H7 (cell line): ENCODE measurements around the gene LRIT1. TPM values are rescaled to one million over a fixed set of nuclear protein-coding genes. Genes with fewer than 3 reads are reported as not detected.
"Not testable (repeated sequence)": the region's sequence is repeated elsewhere in the genome, so short reads cannot be mapped to it uniquely, and the experiment has no call there.

Source experiments
- DNase-seq: peaks from one replicate; pipeline ENCODE4 v3.0.0; 2012
- H3K27me3 ChIP-seq: 2 replicates; pipeline ENCODE4 v1.6.0; 2011; ENCODE audit warnings: mild to moderate bottlenecking, low read length; ENCODE audit not compliant: control insufficient read depth, insufficient read depth
- H3K36me3 ChIP-seq: replicated peaks from 2 replicates; pipeline ENCODE4 v1.5.1; 2011; ENCODE audit warnings: low read length; ENCODE audit not compliant: control insufficient read depth, insufficient read depth
- H3K4me3 ChIP-seq: 2 replicates; pipeline ENCODE4 v1.5.1; 2011; ENCODE audit warnings: low read depth, mild to moderate bottlenecking, control low read depth, low read length, moderate library complexity; ENCODE audit not compliant: insufficient read depth
- total RNA-seq: library from RNA; depleted of rRNA; stranded (reverse); fragments of >200 nt; shearing (Covaris generic); gene quantifications from 2 replicates; pipeline ENCODE4 v1.2.3, GENCODE V29; 2014; rRNA removed

The LRIT1 gene
- not detected in 2 replicates for total RNA-seq

GRCh38 chr10:84241185-84241790 is at the start of gene LRIT1:
LRIT1 (minus strand) TSS chr10:84241546; CDS start chr10:84241439, 107 bp downstream.
- H3K27me3 ChIP-seq, result peaks cover 3% of the 10 kb centered on the region; the same call in 1 of the 2 replicates
- H3K36me3 ChIP-seq, result no peaks in the 10 kb centered on the region
- H3K4me3 ChIP-seq, result no peak within 1 kb of the TSS

GRCh38 chr10:84290235-84290634 is 48.9 kb upstream of the LRIT1 start:
- Histone ChIP-seq H3K4me3 (no peak overlapping the region), H3K27me3 (no peaks in the 10 kb centered on the region), H3K36me3 (no peaks in the 10 kb centered on the region)
- DNase-seq, result no peak

More at GRCh38 chr10:84241185-84241790, at the start of gene LRIT1:
- DNase-seq, result no peak

- H3K36me3 ChIP-seq, result no peaks in the 10 kb centered on the region
- no peak for DNase-seq
- no peaks in the 10 kb centered on the region for H3K27me3 ChIP-seq
- no peak overlapping the region for H3K4me3 ChIP-seq
These were observed 48.3 kb upstream of the LRIT1 start for GRCh38 chr10:84289521-84290200.

GRCh38 chr10:84288151-84288550 is 46.8 kb upstream of the LRIT1 start:
- Histone ChIP-seq H3K4me3 (no peak overlapping the region), H3K27me3 (no peaks in the 10 kb centered on the region), H3K36me3 (no peaks in the 10 kb centered on the region)
- no peak for DNase-seq

- Histone ChIP-seq H3K27me3 (no peaks in the 10 kb centered on the region), H3K36me3 (no peaks in the 10 kb centered on the region), H3K4me3 (no peak overlapping the region)
- DNase-seq, result no peak
These were observed 45.3 kb upstream of the LRIT1 start for GRCh38 chr10:84286695-84287094.

- not testable (repeated sequence) for DNase-seq, H3K36me3 ChIP-seq, H3K27me3 ChIP-seq
- H3K4me3 ChIP-seq, result peak overlapping the region; percentile 21
These were observed 38.6 kb upstream of the LRIT1 start for GRCh38 chr10:84279876-84280475.

- DNase-seq, result no peak
- no peaks in the 10 kb centered on the region for H3K27me3 ChIP-seq
- no peaks in the 10 kb centered on the region for H3K36me3 ChIP-seq
- H3K4me3 ChIP-seq, result no peak overlapping the region
These were observed 29.4 kb upstream of the LRIT1 start for GRCh38 chr10:84270708-84271107.

- DNase-seq, result no peak
- no peak overlapping the region for H3K4me3 ChIP-seq
- H3K36me3 ChIP-seq, result no peaks in the 10 kb centered on the region
- H3K27me3 ChIP-seq, result no peaks in the 10 kb centered on the region
These were observed 28.4 kb upstream of the LRIT1 start for GRCh38 chr10:84269773-84270172.

- no peaks in the 10 kb centered on the region for H3K36me3 ChIP-seq
- no peak for DNase-seq
- no peak overlapping the region for H3K4me3 ChIP-seq
These were observed 27.8 kb upstream of the LRIT1 start for GRCh38 chr10:84269162-84269561.

GRCh38 chr10:84267503-84268126 is 26.3 kb upstream of the LRIT1 start:
- no peak overlapping the region for H3K4me3 ChIP-seq
- no peaks in the 10 kb centered on the region for H3K27me3 ChIP-seq
- DNase-seq, result peak; percentile 59
- no peaks in the 10 kb centered on the region for H3K36me3 ChIP-seq

More at GRCh38 chr10:84269162-84269561, 27.8 kb upstream of the LRIT1 start:
- H3K27me3 ChIP-seq, result no peaks in the 10 kb centered on the region

- Histone ChIP-seq H3K27me3 (no peaks in the 10 kb centered on the region), H3K36me3 (no peaks in the 10 kb centered on the region), H3K4me3 (no peak overlapping the region)
- no peak for DNase-seq
These were observed 24.1 kb upstream of the LRIT1 start for GRCh38 chr10:84265418-84265817.

GRCh38 chr10:84264611-84265141 is 23.3 kb upstream of the LRIT1 start:
- Histone ChIP-seq H3K27me3 (no peaks in the 10 kb centered on the region), H3K36me3 (no peaks in the 10 kb centered on the region), H3K4me3 (no peak overlapping the region)
- peak; percentile 77 for DNase-seq

GRCh38 chr10:84263716-84264115 is 22.4 kb upstream of the LRIT1 start:
- Histone ChIP-seq H3K4me3 (no peak overlapping the region), H3K27me3 (no peaks in the 10 kb centered on the region), H3K36me3 (no peaks in the 10 kb centered on the region)
- DNase-seq, result no peak

- no peak for DNase-seq
- H3K27me3 ChIP-seq, result no peaks in the 10 kb centered on the region
- no peak overlapping the region for H3K4me3 ChIP-seq
- H3K36me3 ChIP-seq, result no peaks in the 10 kb centered on the region
These were observed 21.0 kb upstream of the LRIT1 start for GRCh38 chr10:84262190-84262956.
